Heart left ventricle (tissue), 16 donors: Measurements from ENCODE around the gene ADAMTS4. TPM values are rescaled to one million over a fixed set of nuclear protein-coding genes. Genes with fewer than 3 reads are reported as not detected.

ENCODE experiments used
- ATAC-seq, 4 donors: fragments of 200-7000 bp; cut with Tn5 transposase; one replicate each; pipeline ENCODE4 v1.9.1; 2020 to 2022; ENCODE audit warnings: moderate library complexity in 4 of 4, mild to moderate bottlenecking in 3 of 4, moderate number of reproducible peaks in 1 of 4
- DNase-seq, 5 donors: peaks; one replicate each; pipeline ENCODE4 v3.0.0-alpha.2; 2020
- H3K27ac ChIP-seq, 12 donors: fragments of 200-600 bp; sonication (generic) in 4 of 12; one replicate each; pipeline versions ENCODE4 v1.5.0 to v1.8.0; 2016 to 2022; ENCODE audit warnings: mild to moderate bottlenecking in 2 of 12
- H3K27me3 ChIP-seq, 9 donors: fragments of 200-600 bp; sonication (generic) in 2 of 9; one replicate each; pipeline versions ENCODE4 v1.5.1 to v1.8.0; 2016 to 2022; ENCODE audit warnings: mild to moderate bottlenecking in 3 of 9
- H3K36me3 ChIP-seq, 9 donors: fragments of 200-600 bp; sonication (generic) in 2 of 9; one replicate each; pipeline versions ENCODE4 v1.5.0 to v1.8.0; 2018 to 2022; ENCODE audit warnings: mild to moderate bottlenecking in 2 of 9
- H3K4me1 ChIP-seq, 12 donors: fragments of 200-600 bp; sonication (generic) in 4 of 12; one replicate each; pipeline versions ENCODE4 v1.5.0 to v1.8.0; 2016 to 2022; ENCODE audit warnings: mild to moderate bottlenecking in 3 of 12
- H3K4me3 ChIP-seq, 12 donors: fragments of 200-600 bp; sonication (generic) in 4 of 12; one replicate each; pipeline versions ENCODE4 v1.5.0 to v1.8.0; 2017 to 2022; ENCODE audit warnings: mild to moderate bottlenecking in 9 of 12, moderate library complexity in 4 of 12
- H3K9me3 ChIP-seq, 12 donors: fragments of 200-600 bp; sonication (generic) in 4 of 12; one replicate each; pipeline versions ENCODE4 v1.5.0 to v1.8.0; 2016 to 2022; ENCODE audit warnings: mild to moderate bottlenecking in 1 of 12
- CTCF ChIP-seq, 12 donors: fragments of 200-600 bp; sonication (generic) in 4 of 12; IDR thresholded peaks; one replicate each; pipeline versions ENCODE4 v1.5.0 to v1.8.0; 2018 to 2022; ENCODE audit warnings: antibody characterized with exemption in 12 of 12, mild to moderate bottlenecking in 5 of 12
- POLR2A ChIP-seq, 2 donors: fragments of 450-650 bp; IDR thresholded peaks; one replicate each; pipeline ENCODE4 v1.6.1; 2017; ENCODE audit warnings: antibody characterized with exemption in 2 of 2, mild to moderate bottlenecking in 2 of 2, moderate library complexity in 2 of 2
- WGBS, 4 donors: extraction: QIAGEN DNeasy Blood & Tissue Kit in 2 of 4; methylation state at CpG; one replicate each; pipeline versions ENCODE4 v1.1.5 to v1.1.7; 2013 to 2018; 5-methylcytosine and 5-hydroxymethylcytosine counted together
- intact Hi-C, 10 donors: fragments of 100-400 bp; cut with DNase I; formaldehyde crosslinking; loops; one replicate each; pipeline versions ENCODE4 v1.11.1 to v1.14.2; 2022
- polyA plus RNA-seq, 2 donors: library from polyadenylated mRNA; stranded (reverse); fragments of 200-250 nt; gene quantifications; one replicate each; pipeline ENCODE4 v1.2.3, GENCODE V29; 2013
- total RNA-seq, 9 donors: library from RNA; depleted of rRNA in 2 of 9; stranded (reverse); fragments of >200 nt in 2 of 9; fragmentation: NEBNext Ultra II Directional in 3 of 9; extraction: Animal tissue kit (Norgen Biotek cat#: 25700) in 3 of 9; gene quantifications; one replicate each; pipeline versions ENCODE4 v1.1.0 to v1.2.4, GENCODE V29; 2016 to 2023
- donor health status: ischemic (EF 13 %, LVEDD 7.1; RV severe dilation, severe dysfunction).
- donor health status: healthy with polysubstance abuse.
- donor health status: DM: no; HTN: yes; CAD: no.
- donor health status: DM: no; HTN: no; CAD: no.
- donor health status: ischemic (EF 25% LVEDD 6.9; RV normal size, moderate dysfunction).
- donor health status: ischemic (EF 25% LVEDD 5.7; RV mildly dilated, moderate dysfunction).
- donor health status: healthy.
- donor health status: DM: yes; HTN: yes; CAD: no.
- donor health status: ischemic (EF 35%, LVEDD 5.7; RV mildly dilated, moderate dysfunction).
- donor health status: nonischemic (EF 11% LVEDD 7.7; RV severe dilation, severe dysfunction).
- donor health status: DM: yes; HTN: yes; CAD: no.
- donor health status: PGD.
- donor health status: ischemic (EF 29% LVEDD 5.4; RV normal size, mild dysfunction).
- donor health status: nonischemic (EF 23%, LVEDD 6.1; RV moderate dilation, normal function).

ADAMTS4 gene
- total and polyA plus RNA-seq, 11 donors, result 1.6 to 65.2 (median 6.1) TPM

GRCh38 chr1:161179698-161180097, 19.2 kb downstream of the ADAMTS4 start:
- H3K27me3 ChIP-seq, result no peaks in the 10 kb centered on the region
- DNase-seq (no peak), ATAC-seq (no peak)
- H3K4me1 ChIP-seq, result peaks cover 0 to 63% (median 19%) of the 10 kb centered on the region in 12 donors
- TF ChIP-seq CTCF (IDR thresholded peaks at IDR 0.05) (no peak), POLR2A (IDR thresholded peaks at IDR 0.05) (no peak)
- H3K36me3 ChIP-seq, result peaks cover 0 to 14% (median 12%) of the 10 kb centered on the region in 9 donors
- H3K27ac ChIP-seq, result no peak overlapping the region
- intact Hi-C loops, result no loop called here
- 96 to 97% (median 97%) methylated on average over 3 of the region's 3 CpGs for WGBS, 4 donors
- no peaks in the 10 kb centered on the region for H3K9me3 ChIP-seq
- no peak overlapping the region for H3K4me3 ChIP-seq

- TF ChIP-seq POLR2A (IDR thresholded peaks at IDR 0.05) (no peak), CTCF (IDR thresholded peaks at IDR 0.05) (no peak)
- intact Hi-C loops, result no loop called here
- Histone ChIP-seq H3K27me3 (no peaks in the 10 kb centered on the region), H3K9me3 (no peaks in the 10 kb centered on the region), H3K4me1 (peaks cover 4 to 55% (median 22%) of the 10 kb centered on the region in 12 donors), H3K27ac (peak overlapping the region in 11 of 12 donors; percentile 60 to 95 (median 89)), H3K4me3 (peak overlapping the region in 10 of 12 donors; percentile 67 to 96 (median 78)), H3K36me3 (peaks cover 0 to 32% (median 30%) of the 10 kb centered on the region in 9 donors)
- 51 to 59% (median 56%) methylated on average over 9 of the region's 9 CpGs for WGBS, 4 donors
- no peak for ATAC-seq
- peak in 1 of 5 donors; percentile 1 for DNase-seq
Observed at GRCh38 chr1:161177936-161178244, 21.0 kb downstream of the ADAMTS4 start.

GRCh38 chr1:161177112-161177935, 21.5 kb downstream of the ADAMTS4 start, which contains the start of gene B4GALT3:
Gene B4GALT3, minus strand, starts transcription at chr1:161177507. Its CDS starts 1,447 bp downstream, at chr1:161176060.
- Histone ChIP-seq H3K4me1 (peaks cover 6 to 55% (median 28%) of the 10 kb centered on the region in 12 donors), H3K27ac (peak within 1 kb of the TSS; percentile 60 to 95 (median 89)), H3K36me3 (peaks cover 0 to 37% (median 34%) of the 10 kb centered on the region in 9 donors), H3K9me3 (no peaks in the 10 kb centered on the region), H3K4me3 (peak within 1 kb of the TSS; percentile 61 to 100 (median 78)), H3K27me3 (no peaks in the 10 kb centered on the region)
- 3 to 5% (median 4%) methylated on average over 47 to 50 of the region's 50 CpGs for WGBS, 4 donors
- TF ChIP-seq CTCF (IDR thresholded peaks at IDR 0.05), result peak in 4 of 12 donors; percentile 8 to 40 (median 19)
- TF ChIP-seq POLR2A (IDR thresholded peaks at IDR 0.05), result peak; percentile 48 to 91
- ATAC-seq, result peak; percentile 91 to 97 (median 96)
- intact Hi-C loops, result no loop called here
- DNase-seq, result peak; percentile 90 to 96 (median 92)

GRCh38 chr1:161176468-161177111, 22.3 kb downstream of the ADAMTS4 start:
- peaks cover 6 to 52% (median 29%) of the 10 kb centered on the region in 12 donors for H3K4me1 ChIP-seq
- H3K36me3 ChIP-seq, result peaks cover 0 to 45% (median 41%) of the 10 kb centered on the region in 9 donors
- TF ChIP-seq CTCF (IDR thresholded peaks at IDR 0.05), result no peak
- TF ChIP-seq POLR2A (IDR thresholded peaks at IDR 0.05), result no peak
- H3K9me3 ChIP-seq, result no peaks in the 10 kb centered on the region
- peak overlapping the region; percentile 60 to 95 (median 89) for H3K27ac ChIP-seq
- H3K27me3 ChIP-seq, result no peaks in the 10 kb centered on the region
- DNase-seq (peak in 1 of 5 donors; percentile 20), ATAC-seq (peak; percentile 1 to 11 (median 3))
- 15 to 21% (median 17%) methylated on average over 17 of the region's 17 CpGs for WGBS, 4 donors
- H3K4me3 ChIP-seq, result peak overlapping the region; percentile 61 to 100 (median 78)
- intact Hi-C loops, result no loop called here
